GM18858 (cell line): ENCODE results near the gene TOGARAM1.

Experiments used
- ATAC-seq: cut with Tn5 transposase; IDR thresholded peaks from one replicate; pipeline ENCODE4 v1.9.1; 2021; ENCODE audit not compliant: unreplicated experiment

The TOGARAM1 gene

DNA sequence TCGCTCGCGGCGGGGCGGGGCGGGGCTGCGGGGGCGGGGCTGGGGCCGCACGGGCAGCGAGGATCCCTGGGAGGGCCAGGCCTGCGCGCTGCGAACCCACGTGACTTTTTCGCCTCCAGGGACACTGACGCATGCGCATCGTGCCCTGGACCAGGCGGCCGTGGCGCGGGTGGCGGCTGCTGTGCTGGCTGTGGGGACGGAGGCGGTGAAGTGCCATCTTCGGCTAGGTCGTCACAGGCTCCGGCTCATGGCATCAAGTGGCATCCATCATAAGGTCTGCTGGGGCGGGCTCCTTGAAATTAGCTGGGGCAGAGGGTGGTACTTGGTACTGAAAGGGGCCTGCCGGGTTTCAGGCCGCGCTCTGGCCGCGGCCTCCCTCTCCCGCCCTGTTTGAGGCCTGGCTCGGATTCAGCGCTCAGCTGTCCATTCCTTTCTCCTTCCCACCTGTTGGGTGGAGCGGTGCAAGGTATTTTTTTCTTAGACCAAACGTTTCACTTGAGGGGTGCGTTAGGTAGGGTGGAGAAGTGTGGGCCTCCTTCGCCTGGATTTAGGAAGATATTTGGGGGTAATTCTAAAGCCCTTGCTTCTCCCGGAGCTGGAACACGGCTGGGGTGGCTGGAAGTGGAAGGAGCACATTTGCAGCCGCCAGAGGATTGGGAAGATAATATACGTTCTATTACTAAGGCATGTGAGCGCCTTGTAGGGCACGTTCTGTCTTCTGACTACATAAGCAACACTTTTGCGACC lies 122.2 kb downstream of the TOGARAM1 start, which contains the start of gene PRPF39:
Gene PRPF39, plus strand, starts transcription at position 141 of the 747 bp plus-strand sequence. CDS start 11,124 bp downstream, outside the sequence.
- ATAC-seq, result peak; percentile 82

DNA sequence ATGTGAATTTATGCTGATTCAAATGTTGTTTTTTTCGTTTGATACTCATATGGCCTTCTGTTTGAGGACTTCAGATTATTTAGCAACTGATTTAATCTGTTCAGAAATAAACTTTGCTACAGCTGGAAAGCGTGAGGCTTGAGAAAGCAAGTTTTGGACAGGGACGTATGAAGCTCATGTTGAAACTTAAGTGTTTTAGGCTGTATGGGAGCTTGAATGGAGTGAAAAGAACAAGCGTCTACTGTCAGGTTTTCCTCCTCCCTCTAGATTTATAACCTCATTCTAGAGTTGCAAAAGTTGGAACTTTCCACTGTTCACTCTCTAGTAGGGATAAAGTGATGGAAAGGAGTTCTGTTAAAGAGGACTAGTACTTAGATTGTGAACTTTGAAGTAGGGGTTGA lies 123.0 kb downstream of the TOGARAM1 start:
- ATAC-seq, result no peak

DNA sequence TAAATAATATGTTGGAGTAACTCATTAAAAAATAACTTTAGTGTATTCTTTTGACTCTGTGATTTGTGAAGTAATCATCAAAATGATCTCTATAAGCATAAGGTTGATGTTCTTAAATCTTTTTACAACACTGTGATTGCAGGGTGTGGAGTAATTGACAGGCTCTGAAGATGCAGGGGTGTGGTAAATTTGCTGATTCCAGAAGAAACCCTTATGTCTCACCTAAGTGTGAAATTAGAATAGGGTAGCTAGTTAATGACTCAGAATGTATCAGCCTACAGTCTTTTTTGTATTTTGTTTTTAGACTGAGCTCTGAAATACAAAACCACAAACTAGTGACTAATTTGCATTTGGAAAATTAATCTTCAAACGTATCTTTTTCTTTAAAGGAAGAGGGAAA lies 127.8 kb downstream of the TOGARAM1 start:
- peak; percentile 82 for ATAC-seq

DNA sequence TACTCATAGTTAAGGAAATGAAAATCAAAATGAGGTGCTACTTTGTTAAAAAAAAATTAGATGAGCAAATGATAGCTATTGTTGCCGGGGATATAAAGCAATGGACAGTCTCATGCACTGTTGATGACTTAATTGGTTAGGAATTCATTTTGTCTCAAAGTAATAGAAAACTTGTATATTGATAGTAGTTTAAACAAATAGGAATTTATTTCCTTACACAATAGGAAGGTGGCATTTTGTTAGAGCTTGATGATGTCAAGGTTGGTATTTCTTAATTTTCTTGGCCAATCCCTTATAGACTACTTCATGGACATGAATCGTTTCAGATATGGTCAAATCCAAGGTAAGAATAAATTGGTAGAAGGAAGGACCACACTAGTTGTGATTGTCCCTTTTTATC lies 129.7 kb downstream of the TOGARAM1 start:
- no peak for ATAC-seq

GRCh38 chr14:45094275-45094674 lies 132.3 kb downstream of the TOGARAM1 start:
- no peak for ATAC-seq

DNA sequence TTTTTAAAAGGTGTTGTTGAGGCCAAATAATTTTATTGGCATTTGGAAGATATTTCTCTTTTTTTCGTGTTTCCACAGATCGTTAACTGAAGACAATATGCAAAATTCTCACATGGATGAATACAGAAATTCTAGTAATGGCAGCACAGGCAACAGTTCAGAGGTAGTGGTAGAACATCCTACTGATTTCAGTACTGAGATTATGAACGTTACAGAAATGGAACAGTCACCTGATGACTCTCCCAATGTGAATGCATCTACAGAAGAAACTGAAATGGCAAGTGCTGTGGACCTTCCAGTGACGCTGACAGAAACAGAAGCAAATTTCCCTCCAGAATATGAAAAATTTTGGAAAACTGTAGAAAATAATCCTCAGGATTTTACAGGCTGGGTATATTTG lies 133.2 kb downstream of the TOGARAM1 start:
- ATAC-seq, result no peak

- ATAC-seq, result no peak
Observed at GRCh38 chr14:45096218-45096617, 134.2 kb downstream of the TOGARAM1 start.

DNA sequence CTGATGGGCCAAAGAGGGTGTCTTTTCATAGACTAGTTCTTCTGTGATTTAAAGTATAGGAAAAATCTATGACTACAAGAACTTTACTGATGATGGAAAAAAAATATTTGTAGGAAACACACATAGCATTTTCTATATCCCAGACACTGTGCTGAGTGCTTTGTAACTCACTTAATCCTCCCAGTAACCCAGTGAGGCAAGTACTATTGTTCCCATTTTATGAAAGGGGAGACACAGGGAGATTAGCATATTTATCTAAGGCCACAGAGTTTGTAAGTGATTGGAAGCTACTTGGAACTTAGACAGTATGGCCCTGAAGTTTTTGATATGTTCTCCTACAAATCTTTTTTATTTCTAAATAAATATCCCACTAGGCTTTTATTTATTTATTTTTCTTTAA lies 141.8 kb downstream of the TOGARAM1 start:
- no peak for ATAC-seq

DNA sequence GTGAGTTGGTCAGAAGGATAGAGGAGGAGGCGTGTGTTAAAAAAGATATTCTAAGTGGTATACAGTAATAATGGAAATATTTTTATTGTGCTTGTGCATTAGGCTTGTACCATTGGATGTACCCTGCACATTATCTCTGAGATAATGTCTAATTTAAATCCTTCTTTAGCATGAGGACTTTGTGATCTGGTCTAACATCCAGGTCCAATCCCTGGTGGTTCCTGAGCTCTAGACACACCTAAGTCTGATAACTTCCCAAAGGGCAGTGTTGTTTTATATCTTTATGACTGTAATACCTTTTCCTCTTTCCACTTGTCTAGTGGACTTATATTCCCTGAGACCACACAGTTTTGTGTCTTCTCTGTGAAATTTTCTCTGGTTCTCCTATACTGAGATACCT lies 142.6 kb downstream of the TOGARAM1 start:
- ATAC-seq, result no peak

- ATAC-seq, result no peak
Observed at GRCh38 chr14:45112896-45113781, 151.1 kb downstream of the TOGARAM1 start.

DNA sequence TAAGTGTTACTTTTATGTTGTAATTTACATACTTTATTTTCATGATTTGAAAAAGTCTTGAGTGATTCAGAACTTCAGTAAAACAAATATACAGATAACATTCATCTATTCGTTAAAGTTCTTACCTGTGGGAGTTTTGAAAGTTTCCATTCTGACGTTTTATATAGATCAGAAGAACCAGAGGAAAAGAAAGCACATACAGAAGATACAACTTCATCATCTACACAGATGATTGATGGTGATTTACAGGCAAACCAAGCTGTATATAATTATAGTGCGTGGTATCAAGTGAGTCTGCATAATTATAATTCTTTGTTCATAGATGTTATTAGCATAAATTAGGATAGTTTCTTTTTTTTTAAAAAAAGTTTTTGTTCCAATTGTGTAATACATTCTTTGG lies 152.3 kb downstream of the TOGARAM1 start:
- ATAC-seq, result no peak

DNA sequence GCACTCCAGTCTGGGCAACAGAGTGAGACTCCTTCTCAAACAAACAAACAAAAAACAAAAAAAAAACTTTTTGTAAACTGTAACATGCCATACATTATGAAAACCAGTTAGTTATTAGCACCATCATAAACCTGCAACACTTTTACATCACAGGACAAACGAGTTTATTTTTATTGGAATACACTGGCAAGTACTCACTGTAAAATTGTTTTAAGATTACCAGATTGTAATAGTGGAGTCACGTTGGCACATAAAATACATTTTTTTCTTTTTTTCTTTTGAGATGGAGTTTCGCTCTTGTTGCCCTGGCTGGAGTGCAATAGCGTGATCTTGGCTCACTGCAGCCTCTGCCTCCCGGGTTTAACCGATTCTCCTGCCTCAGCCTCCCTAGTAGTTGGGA lies 156.6 kb downstream of the TOGARAM1 start:
- ATAC-seq, result no peak

- ATAC-seq, result no peak
Observed at GRCh38 chr14:45120096-45120495, 158.1 kb downstream of the TOGARAM1 start.

GRCh38 chr14:45123271-45123670 lies 161.3 kb downstream of the TOGARAM1 start:
- ATAC-seq, result no peak
